Measurements from ENCODE around the gene MAB21L4.

The MAB21L4 gene

DNA sequence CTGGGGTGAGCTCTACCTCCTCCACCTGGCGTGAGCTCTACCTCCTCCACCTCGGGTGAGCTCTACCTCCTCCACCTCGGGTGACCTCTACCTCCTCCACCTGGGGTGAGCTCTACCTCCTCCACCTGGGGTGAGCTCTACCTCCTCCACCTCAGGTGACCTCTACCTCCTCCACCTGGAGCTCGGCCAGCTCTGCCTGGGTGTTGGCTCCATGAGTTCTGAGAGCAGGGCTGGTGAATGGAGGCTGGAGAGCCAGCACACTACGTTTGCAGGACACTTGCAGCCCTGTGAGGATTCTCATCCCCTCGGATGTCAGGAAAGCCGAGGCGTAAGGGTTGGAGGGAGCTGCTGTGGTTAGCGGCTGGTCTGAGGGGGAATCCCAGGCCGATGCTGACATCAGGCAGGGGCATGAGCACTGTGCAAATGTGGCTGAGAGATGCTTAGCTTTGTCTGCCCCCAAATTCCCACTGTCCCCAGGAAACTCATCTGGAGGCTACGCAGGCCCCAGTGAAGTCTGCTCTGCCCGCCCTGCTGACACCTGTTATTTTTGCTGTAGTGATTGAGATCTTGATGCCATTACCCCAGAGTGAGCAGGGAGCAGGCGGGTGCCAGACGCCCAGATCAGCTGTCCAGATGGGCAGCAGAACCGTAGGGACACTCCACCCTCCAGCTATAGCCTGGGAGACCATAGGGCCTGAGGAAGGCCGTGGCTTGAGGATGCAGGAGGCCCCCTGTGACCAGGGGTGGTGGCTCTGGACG, 13.4 kb upstream of the MAB21L4 start:
- DNase-seq: peak; percentile 33

DNA sequence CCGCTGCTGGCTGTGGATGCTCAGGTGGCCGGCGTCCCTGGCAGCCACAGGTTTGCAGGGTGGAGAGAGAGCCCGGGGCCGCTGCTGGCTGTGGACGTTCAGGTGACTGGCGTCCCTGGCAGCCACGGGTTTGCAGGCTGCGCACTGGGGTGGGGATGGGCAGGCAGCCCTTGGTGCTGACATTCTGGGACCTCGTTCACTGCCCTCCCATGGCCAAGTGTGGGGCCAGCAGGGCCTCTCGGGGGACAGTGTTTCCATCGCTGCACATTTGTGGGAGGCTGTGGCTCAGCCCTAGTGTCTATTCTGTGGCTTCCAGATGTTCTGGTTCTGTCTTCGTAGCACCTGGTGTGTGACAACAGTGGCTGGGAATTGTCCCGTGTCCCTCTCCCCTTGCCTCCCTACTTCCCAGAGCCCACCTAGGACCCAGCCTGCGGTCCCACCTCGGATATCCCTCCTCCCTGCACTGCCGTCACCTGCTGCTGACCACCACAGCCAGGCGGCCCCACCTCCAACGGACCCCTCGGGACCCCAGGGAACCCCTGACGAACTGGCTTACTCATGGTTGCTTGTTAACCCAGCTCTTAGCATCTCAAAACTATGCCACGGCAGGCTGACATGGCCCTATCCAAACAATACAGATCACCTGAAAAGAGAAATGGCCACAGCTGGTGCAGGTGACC, 11.1 kb upstream of the MAB21L4 start:
- DNase-seq: peak; percentile 80

DNA sequence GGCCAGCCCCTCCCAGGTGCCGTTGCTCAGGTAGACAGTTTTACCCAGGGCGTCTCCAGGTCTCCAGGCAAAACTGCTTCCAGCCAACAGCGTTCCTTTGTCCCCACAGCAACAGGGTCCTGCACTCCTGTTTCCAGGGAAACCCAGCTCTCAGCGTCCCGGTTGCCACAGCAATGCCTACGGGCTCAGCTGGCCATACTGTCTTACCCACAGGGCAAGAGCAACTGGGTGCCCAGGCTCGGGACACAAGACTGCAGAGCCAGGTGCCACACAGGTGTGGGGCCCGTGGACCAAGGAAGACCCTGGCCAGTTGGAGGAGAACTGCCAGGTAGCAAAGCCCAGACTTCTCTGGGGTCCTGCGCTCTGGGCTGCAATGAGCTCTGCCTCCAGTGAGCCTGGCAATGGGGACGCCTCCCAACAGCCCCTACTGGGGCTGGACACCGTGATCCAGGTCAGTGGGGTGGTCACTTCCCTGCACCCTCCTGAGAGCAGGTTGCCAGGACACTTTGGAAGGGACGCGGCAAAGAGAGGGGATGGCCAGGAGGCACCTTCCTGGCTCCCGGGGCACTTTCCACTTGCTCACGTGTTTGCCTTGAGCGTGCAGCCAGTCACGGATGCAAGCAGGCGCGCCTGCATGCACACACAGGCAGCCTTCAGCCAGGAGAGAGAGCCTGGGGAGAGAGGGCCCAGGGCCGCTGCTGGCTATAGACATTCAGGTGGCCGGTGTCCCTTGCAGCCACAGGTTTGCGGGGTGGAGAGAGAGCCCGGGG, 10.4 kb upstream of the MAB21L4 start, which contains the start of gene CROCC2:
CROCC2 (plus strand) TSS at position 196 of the 770 bp plus-strand sequence; CDS start at position 374, 178 bp downstream.
- peak; percentile 94 for DNase-seq

DNA sequence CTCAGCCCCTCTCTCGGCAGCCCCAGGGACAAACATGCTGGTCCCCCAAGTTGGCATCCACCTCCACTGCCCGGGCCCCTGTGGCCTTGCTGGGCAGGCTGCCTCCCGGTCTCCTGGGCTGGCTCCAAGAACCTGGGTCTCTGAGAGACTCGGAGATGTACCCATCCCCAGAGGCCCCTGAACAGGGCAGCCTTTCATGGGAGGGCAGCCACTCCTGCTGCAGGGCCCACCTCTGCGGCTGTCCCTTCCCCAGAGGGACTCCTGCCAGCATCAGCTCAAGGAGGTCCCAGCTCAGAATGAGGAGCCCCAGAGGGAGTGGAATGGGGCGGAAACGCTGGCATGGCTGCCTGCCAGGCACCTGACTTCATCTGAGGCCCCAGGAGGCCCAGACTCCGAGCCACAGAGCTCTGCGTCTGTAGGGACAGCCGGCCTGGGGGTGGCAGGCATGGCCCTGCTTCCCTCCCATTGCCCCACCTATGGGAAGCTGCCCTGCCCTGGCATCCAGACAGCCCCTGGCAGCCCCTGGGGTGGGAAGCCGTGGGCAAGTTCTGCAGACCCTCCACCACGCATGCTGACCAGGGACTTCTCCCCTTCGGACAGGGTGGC, 9.3 kb upstream of the MAB21L4 start:
- peak; percentile 77 for DNase-seq

DNA sequence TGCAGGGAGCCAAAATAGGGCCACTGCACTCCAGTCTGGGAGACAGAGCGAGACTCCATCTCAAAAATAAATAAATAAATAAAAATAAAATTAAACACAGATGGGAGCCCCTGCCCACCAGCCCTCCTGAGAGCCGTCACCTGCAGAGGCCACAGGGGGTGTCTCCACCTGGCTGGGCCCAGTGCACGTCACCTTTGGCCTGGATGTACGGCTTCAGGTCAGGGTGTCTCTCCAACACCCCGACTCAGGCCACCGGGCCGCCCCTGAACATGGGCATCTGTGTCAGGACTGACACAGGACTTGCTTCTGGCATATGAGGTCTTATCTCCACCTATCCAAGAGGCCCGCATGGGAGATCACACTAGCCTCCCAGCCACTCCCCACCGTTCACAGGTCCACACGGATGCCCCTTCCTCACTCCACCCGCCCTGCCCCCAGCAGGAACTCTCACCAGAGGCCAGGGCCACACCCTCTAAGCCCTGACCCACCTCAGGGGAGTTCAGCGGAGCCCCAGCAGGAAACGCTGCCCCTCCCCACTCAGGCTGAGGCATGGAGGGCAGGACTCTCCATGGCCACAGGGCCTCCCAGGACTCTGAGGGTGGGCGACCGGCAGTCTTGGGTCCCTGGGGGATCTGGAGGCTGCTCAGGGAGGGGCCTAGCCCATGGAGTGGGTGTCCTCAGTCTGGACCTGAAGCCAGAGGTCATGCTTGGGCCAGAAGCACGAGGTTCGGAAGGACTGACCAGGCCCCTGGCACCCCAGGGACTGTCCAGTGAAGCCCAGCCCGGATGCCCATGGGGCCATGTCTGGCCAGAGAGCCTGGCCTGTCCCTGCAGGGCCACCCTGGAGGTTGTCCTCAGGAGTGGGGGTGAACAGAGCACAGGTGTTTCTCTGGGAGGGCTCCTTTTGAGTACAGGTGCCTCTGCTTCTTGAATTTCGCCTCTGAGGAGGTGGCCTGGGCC, 8.5 kb upstream of the MAB21L4 start:
- no peak for DNase-seq

DNA sequence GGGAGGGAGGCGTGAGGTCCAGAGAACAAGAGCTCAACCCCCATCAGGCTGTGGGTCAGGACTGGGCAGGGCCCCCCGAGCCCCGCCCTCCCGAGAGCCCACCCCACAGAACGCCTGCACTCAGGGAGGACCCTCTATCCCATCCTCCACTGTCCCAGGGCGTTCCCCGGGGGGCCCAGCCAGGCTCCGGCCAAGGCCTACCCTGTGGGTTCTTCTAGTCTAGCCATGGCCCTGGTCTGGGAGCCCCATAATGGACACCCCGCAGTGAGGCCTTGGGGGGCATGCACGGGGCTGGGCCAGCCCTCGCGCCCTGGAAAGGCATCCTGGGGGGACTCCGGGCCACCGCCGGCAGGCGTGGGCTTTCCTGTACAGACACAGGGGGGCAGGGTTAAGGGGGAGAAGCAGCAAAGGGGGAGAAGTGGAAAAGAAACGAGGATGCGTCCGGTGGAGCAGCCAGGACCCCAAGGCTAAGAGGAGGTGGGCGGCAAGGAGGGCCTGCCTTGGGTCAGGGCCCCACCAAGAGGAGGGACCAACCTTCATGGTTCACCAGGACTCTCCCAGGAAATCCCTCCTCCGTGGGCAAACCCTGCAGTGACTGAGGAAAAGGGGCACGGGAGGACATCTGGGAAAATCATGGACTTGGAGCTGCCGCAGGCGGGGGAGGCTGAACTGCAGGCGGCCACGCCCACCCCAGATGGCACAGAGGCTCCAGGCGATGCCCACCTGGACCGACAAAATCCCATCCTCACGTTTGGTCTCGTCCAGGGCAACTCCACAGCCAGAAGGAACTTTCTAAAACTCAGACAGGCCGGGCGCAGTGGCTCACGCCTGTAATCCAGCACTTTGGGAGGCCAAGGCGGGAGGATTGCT, 7.5 kb upstream of the MAB21L4 start:
- no peak for DNase-seq

DNA sequence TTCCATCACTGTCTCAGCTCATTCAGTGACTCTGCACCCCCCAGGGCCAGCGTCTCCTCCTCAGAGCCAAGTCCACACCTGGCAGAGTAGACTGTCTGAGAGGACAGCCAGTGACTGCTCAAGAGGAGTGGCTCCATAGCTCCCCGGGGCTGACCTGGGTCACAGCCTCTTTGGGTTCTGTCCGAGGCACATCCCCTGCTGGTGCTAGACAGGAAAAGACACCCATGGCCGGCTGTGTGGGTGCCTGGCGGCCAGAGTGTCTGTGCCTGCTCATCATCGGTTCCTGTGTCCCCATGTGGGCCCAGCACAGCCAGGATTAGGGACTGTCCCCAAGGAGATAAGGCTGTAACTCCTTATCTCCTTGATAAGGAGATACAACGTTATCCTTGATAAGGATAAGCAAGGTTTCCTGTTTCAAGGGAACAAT, 6.7 kb upstream of the MAB21L4 start:
- DNase-seq: no peak

DNA sequence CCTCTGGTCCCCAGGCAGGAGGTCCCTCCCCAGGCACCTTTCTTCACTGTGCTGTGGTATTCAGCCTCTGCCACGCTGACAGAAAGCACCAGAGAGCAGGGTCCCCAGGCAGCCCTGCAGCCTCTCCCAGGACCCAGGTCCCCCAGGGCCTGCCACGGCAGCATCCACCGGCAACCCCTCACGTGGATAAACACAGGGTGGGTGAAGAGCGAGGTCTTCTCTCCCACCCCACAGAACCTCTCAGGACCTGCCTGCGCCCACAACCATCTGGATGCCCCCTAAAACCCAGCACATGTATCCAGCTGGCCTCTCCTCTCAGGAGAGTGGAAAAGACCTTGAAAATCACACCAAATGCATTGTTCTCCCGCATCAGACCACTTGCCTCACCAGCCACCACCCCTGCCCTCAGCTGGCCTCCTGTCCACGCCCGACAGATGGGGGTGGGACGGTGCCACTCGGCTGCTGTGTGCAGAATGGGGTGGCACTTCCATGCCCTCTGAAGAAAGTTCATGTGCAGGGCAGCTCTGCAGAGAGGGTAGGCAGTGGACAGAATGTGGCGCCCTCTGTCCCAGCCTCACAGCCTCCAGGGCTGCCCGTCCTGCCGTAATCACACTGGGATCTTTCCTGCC, 6.1 kb upstream of the MAB21L4 start:
- DNase-seq: no peak

DNA sequence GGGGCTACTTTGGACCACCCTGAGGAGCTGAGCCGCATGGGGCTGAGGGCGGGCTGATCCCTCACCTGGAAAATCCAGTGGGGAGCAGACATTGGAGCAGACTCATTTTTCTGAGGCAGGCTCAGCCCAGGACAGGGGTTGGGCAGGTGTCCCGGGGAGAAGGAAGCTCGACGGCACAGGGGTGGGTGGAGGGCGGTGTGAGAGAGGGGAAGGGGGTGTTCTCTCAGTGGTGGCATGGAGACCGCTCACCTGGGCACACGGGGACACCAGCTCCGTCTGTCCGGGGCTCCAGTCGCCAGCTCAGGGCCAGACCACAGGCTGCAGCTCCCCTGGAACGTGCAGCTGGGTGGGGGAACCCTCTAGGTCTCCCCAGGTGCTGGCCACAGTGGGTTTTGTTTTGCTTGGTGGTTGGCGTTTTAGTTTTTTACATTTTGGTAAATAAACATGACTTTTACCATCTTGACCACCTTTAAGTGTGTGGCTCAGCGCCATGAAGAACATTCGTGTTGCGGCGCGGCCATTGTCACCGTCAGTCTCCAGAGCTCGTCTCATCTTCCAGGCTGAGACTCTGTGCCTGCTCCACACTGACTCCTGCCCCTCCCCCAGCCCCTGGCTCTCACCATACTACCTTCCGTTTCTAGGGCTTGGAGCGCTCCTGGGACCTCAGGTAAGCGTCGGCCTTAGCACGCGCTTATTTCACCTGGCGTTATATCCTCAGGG, 4.3 kb upstream of the MAB21L4 start:
- DNase-seq: no peak

DNA sequence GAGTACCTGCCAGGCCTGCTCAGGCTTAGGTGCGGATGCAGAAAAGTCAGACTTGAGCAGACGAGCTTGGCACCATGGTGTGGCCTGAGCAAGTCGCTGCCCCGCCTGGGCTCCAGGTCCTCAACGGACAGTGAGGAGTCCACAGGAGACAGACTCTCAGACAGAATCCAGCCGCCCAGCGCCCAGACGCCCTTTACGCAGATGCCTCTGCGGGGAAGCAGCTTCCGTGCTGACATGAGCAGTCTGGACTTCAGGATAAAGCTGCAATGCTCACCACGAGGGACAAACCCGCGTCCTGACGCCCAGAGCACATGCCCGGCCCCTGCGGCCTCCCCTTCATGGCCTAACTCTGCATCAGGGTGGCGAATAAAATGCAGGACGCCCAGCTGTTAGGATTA, 3.5 kb upstream of the MAB21L4 start:
- DNase-seq: no peak

DNA sequence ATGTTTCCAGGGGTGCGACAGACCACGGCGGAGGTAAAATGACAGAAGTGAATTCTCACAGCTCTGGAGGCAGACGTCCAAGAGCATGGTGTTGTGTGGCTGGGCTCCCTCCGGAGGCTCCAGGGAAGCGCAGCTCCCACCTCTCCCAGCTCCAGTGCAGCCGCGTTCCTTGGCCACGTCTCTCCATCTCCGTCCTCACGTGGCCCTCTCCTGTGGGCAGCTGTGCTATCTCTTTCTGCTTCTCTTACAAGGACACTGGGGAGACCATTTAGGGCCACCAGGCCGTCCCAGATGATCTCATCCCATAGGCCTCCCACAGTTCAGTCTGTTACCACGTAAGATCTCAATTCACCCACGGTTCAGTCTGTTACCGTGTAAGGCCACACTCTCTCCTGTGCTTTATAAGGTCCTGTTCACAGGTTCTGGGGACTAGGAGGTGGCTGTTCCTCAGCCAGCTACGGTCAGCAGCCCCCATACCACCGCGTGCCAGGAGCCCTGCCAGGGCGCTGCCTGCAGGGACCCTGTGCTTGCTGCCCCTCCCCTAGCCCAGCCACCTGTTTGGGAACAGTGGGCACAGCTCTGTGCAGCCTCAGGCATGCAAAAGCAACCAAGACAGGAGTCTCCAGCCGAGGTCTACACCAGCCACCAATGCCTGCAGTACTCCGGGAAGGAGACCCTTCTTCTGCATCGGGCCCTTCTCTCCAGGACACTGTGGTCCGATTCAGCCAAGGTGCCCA, 2.9 kb upstream of the MAB21L4 start:
- DNase-seq: no peak

DNA sequence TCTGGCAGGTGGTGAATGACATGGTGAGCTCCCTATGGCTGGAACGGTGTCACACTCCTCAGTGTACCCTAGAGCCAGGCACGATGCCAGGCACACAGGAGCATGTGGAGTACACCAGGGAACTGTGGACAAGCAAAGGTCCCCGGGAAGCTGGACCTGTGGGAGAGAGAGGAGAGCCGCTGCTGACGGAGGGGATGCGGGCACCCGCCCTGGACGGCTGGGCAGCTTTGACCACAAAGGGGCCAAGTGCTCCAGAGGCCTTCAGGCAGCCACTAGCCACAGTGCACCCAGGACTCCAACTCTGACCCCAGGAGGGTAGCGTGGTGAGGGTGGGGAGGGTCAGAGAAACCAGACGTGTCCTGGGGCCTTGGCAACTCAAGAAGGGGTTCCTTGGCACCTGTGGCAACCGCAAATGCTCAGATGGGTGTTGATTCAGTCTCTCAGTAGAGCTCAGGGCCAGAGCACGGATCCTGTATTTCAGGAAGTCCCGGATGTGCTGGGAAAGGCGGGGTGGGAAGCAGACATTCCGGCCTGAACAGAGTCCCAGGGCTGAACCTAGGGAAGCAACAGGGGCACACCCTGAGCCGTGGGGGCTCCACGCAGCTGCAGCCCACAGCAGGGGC, 2.3 kb upstream of the MAB21L4 start:
- DNase-seq: no peak

DNA sequence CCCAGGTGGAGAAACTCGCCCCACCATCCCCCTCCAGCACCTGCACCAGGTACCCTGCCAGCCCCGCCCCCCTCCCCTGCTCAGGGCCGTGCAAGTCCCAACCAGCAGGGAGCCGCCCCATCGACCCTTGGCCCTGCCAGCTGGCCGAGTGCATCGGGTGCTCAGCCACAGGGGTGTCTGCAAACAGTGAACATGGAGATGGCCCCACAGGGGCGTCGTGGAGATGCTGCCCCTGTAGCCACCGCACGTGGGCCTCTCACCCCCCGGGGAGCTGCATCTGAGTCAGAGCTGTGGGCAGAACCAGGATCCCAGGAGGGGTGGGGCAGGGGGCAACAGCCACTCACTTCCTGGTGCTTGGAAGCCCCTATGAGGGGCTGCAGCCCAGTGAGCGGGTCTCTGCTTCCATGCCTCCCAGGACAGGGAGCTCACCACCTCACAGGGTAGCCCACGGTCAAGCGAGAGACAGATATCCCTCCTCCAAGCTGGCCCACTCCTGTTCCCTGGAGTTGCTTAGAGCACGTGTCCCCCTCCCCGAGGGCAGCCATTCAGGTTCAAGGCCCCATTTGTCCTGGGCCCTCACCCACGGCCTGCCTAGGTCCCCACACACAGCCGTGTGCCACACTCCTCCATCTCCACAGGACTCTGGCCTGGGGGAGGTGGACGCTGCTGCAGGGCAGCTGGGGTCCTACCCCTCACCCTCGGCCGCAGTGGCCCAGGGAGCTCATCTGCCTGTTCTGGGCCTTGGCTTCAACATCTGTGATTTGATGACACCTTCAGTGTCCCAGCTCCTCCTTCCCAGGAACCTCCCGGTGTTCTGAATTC, 1.1 kb upstream of the MAB21L4 start:
- DNase-seq: peak; percentile 90

DNA sequence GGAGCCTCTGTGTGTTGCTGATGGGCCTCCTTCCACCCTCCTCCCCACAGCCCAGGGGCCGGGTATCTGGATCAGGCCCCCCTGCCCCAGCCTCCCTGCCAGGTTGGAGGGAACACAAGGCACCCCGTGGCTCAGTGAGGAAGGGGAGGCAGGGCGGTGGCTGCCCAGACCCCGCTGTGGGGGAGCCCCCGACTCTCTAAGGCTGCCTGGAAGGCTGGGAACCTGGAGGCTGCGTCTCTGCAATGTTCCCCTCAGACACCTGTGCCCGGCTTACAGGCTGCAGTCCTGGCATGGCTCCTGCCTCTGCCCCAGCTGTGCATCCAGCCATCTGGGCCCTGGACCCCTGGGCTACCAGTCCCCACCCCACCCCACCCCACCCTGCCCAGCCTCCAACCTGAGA, 438 bp upstream of the MAB21L4 start:
- no peak for DNase-seq

DNA sequence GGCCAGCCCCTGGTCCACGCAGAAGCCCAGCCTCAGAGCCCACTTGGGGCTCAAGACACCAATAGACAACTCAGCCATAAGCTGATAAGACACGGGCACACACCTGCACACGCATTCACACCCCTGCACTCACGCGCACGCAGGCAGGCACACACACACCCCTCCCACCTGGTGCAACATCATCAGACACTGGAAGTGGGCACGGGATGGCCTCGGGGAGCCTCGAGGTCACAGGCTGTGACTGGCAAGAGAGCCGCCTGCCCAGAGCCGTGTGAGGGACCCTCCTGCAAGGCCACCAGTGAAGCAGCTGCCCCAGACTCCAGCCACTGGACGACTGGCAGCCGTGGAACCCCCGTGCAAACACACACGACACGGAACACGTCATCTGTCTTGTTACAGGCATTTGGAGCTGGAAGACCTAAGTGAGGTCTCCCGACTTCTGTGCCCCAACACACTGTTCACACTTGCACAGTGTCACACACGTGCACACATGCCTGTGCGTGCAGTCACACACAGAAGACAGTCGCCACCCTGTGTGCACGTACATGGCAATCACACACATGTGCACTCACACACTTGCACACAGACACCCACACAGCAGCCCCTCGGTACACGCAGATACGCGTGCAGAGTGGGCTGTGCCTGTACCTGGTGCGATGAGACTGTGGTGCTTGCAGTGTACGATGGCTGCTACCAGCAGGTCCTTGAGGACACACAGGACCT, 959 bp downstream of the MAB21L4 start:
- peak; percentile 43 for DNase-seq

DNA sequence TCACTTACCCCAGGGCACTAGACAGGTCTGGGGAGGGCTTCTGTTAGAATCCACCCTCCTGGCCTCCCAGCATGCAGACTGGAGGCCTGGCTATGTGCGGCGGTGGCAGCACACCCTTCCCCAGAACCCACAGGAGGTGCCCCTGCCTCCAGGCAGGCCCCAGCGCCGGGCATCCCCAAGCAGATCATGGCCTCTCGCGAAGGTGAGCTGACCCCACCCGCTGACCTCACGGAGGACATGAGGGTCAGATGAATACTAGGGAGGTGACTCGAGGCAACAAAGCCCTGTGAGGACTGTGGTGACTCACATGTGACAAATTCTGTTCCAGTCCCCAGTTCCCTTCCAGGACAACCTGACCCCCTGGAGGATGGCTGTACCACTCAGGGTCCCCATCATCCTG, 1.9 kb downstream of the MAB21L4 start:
- no peak for DNase-seq

DNA sequence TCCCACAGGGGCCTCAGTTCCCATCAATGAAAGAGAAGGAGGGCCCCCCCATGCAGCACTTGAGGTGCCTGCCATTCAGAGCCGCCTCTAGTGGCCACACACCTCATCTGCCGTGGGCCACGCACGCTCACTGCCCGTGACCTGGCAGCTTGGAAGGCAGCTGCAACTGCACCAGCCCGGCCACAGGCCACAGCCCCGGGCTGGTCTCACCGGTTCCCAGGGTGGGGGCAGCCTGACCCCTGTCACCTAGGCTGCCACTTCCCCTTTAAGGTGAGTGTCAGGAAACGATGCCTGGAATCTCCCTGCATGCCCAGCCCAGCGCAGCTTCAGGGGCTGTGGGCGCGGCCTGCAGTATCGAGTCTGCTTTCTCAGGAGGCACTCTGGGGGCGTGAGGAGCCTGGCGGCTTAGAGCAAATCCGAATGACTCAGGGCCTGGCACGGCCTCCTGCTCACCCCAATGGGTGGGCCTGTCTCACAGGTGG, 2.6 kb downstream of the MAB21L4 start:
- DNase-seq: no peak
